Stimulated activated CD4-positive, alpha-beta T cell treated with anti-CD3 and anti-CD28 coated beads, Interleukin-15, amount 100 ng/mL, for 1 hour (primary cell): ENCODE results near the gene RAB19.
"Not testable (repeated sequence)": the region's sequence is repeated elsewhere in the genome, so short reads cannot be mapped to it uniquely, and the experiment has no call there.

Source experiments
- DNase-seq, 2 donors: peaks; one replicate each; pipeline ENCODE4 v3.0.0-alpha.2; 2020; ENCODE audit warnings: low read depth in 1 of 2, low spot score in 1 of 2

RAB19 gene

DNA sequence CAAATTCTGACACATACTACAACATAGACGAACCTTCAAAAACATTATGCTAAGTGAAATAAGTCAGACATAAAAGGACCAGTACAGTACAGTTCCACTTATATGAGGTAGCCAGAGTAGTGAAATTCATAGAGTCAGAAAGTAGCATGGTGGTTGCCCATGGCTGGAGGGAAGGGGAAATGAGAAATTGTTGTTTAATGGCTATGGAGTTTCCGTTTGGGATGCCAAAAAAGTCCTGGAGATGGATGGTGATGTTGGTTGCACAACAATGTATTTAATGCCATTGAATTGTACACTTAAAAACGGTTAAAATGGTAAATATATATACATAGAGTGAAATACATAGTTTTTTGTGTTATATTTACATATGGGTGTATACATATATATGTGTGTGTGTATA, 3.5 kb upstream of the RAB19 start:
- DNase-seq = no peak

DNA sequence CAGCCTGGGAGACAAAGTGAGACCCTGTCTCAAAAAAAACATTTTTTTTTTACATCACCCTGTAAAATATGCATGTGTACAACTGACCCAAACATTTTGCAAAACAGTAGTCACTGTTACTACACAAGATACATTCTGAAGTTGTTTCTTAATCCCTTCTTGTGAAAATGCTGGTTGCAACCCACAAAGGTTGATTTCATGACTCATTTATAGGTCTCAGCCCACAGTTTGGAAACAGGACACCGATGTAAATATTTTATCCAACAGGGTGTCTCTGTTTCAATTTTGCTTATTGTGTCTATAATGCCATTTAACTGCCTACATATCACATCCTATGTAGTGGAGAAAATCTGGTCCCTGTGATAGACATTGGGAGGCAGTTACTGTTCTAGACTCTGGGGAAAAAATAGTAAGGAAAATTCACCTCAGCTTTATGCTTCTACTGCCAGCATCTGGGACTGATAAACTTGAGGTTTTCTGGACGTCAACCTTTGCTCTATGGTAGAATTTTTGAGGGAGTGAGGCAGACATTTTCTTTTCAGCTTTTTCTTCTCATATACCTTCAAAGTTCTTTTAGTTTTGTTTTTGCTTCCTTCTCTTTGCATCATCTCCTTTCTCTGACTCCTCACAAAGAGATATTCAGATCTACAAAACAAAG, 1.6 kb upstream of the RAB19 start:
- DNase-seq = no peak

DNA sequence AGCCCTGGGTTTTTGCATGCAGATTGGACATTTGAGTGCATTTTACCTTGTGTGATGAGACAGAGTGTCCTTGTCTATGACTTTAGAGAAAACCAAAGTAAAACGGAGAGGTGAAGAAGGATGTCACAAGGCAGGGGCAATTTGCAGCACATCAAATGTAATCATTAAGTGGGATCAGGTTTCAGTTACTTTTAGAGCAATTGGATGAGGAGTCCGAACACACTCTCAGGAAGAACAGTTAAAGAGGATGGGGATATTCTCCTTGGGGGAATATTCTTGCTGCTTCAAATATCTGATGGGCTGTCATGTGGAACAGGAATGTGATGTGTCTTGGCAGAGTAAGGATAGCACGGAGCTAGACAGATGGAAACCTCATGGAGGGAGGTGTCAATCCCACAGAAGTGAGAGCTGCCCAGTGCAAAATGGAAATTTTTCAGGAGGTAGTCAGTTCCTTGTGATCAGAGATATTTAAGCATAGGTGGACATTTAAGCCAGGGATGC, 757 bp downstream of the RAB19 start:
- no peak for DNase-seq

DNA sequence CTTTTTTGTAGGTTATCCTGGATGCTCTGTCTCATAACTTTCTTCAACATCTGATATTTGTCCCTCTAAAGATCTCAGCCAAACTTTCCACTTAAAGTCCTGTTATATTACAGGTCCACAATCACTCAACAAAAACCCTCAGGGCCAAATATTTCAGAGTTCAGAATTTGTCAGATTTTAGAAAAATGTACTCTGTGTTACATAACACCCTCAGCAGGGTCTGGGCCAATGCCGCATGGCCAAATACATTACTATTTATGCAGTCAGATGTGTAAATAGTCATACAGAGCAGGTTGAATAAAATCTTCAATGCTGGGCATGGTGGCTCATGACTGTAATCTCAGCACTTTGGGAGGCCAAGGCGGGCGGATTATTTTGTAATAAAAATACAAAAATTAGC, 11.5 kb downstream of the RAB19 start:
- DNase-seq = no peak

DNA sequence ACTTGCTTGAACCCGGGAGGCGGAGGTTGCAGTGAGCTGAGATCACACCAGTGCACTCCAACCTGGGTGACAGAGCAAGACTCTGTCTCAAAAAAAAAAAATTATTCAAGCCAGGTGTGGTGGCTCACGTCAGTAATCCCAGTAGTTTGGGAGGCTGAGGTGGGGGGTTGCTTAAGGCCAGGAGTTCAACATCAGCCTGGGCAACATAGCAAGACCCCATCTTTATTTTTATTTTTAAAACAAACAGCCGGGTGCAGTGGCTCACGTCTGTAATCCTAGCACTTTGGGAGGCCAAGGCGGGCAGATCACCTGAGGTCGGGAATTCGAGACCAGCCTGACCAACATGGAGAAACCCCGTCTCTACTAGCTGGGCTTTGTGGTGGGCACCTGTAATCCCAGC, 12.0 kb downstream of the RAB19 start:
- not testable (repeated sequence) for DNase-seq

DNA sequence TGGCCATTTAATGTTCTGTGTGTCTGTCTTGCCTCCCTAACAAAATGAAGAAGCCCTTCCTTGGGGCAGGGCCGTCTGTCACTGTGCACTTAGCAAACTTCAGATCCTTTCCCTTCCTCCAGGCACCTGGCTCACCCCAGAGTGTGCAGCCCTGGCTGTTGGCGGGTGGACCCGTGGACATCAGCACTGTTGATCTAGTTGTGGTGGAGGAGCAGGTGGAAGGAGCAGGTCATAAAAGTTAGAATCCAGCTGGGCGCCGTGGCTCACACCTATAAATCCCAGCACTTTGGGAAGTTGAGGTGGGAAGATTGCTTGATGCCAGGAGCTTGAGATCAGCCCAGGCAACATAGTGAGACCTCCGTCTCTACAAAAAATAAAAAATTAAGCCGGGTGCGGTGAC, 12.7 kb downstream of the RAB19 start:
- DNase-seq = no peak

DNA sequence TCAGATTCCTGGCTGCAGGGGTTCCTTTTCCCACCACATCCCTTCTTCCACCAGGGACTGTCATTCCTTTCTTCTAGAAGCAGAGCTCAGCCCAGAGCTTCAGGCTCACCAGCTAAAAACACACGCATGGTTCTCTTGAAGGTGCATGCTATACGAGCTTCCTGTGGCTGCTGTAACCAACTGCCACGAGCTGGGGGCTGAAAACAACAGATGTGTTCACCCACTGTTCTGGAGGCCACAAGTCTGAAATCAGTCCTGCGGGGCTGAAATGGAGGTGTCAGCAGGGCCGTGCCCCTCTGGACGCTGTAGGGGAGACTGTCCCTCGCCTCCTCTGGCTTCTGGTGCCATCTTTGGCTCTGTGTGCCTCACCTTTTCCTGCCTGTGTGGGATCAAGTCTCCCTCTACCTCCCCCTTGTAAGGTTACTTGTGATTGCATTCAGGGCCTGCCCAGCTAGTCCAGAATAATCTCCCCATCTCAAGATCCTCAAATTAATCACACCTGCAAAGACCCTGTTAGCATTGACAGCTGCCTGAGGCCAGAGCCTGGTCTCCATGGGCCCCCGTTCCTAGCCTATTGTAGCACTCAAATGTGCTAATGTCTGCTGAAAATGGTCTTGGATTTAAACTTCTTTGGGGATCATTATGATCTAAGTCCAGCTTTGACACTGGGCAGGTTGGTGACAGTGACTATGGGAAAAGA, 13.7 kb downstream of the RAB19 start:
- no peak for DNase-seq

DNA sequence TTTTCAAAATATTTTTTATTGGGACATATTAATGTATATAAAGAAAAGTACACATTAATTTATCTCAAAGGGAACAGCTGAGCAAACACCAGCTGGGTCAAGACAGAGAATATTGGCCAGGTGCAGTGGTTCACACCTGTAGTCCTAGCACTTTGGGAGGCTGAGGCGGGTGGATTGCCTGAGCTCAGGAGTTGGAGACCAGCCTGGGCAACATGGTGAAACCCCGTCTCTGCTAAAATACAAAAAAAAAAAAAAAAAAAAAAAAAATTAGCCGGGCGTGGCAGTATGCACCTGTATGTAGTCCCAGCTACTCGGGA, 14.3 kb downstream of the RAB19 start:
- not testable (repeated sequence) for DNase-seq

DNA sequence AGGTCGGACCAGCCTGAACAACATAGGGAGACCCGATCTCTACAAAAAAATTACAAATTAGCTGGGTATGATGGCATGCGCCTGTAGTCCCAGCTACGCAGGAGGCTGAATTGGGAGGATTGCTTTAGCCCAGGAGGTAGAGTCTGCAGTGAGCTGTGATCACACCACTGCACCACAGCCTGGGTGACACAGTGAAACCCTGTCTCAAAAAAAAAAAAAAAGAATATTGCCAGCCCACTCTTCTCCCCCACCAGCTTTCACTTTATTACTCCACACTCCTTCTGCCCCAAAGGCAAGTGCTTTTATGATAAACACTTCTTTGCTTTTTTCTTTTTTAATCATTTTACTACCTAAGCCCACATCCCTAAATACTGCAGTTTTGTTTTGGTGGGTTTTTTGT, 14.8 kb downstream of the RAB19 start:
- no peak for DNase-seq

DNA sequence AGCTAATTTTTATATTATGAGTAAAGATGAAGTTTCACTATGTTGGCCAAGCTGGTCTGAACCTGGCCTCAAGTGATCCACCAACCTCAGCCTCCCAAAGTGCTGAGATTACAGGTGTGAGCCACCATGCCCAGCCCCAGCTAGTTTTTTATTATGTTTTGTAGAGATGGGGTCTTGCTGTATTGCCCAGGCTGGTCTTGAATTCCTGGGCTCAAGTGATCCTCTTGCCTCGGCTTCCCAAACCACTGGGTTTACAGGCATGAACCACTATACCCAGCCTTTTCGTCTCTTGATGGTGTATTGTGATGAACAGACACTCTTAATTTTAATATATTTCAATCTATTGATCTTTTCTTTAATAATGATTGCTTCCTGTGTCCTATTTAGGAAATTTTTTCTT, 17.7 kb downstream of the RAB19 start:
- DNase-seq = no peak

DNA sequence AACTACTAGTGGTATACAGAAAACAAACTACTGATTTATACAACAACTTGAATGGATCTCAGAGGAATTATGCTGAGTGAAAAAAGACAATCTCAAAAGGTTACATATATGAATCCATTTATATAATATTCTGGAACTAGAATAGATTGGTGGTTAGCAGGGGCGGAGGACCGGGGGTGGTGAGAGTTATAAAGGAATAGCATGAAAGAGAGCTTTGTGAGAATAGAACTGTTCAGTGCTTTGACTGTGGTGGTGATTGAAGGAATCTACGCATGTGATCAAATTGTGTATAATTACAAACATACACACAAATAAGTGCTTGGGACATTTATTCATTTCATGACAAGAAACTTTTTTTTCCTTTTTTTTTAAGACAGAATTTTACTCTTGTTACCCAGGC, 19.6 kb downstream of the RAB19 start:
- no peak for DNase-seq

DNA sequence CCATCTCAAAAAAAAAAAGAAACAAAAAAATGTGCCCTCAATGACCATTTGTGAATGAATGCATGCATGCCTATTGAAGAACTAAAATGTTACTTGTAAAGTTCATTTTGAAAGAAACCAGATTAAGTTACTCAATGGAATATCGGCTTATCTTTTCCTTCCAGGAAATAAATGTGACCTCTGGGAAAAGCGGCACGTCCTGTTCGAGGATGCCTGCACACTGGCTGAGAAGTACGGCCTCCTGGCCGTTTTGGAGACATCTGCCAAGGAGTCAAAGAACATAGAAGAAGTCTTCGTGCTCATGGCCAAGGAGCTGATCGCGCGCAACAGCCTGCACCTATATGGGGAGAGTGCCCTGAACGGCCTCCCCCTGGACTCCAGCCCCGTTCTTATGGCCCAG, 21.9 kb downstream of the RAB19 start:
- DNase-seq = no peak

DNA sequence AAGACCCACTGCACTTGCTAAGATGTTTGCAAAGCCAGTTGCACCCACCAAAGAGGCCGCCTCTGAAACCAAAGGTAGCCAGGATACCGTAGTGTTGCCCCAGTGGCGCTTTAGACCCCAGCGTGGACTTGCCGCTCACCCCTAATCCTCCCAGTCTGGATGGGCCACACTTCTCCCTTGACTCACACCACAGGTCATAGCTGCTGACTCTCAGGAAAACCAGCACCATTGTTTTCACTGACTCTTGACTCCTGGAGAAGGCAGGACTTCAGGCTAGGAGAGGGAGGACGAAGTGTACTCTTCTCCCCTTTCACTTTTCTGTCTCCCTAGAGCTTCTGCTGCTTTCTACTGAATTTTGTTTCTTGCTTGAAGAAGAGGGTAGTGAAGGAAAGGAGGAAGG, 22.3 kb downstream of the RAB19 start:
- DNase-seq = no peak

DNA sequence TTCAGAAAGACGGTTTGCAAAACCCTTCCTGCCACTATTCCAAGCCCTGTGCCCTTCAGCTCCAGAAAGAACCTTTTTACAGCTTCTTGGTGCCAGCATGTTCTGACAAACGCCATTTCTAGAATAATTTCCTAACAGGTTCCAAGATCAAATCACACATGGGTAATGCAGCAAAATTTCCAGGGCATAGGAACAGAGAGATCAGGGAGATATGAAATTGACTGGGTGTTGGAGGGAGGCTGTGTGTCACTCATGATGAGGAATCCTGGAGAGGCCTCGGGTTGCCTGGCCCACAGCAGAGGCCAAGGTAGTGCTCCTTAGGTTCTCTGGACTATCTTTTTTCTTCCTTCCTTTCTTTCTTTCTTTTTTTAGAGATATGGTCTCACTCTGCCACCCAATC, 29.5 kb downstream of the RAB19 start:
- DNase-seq = no peak

DNA sequence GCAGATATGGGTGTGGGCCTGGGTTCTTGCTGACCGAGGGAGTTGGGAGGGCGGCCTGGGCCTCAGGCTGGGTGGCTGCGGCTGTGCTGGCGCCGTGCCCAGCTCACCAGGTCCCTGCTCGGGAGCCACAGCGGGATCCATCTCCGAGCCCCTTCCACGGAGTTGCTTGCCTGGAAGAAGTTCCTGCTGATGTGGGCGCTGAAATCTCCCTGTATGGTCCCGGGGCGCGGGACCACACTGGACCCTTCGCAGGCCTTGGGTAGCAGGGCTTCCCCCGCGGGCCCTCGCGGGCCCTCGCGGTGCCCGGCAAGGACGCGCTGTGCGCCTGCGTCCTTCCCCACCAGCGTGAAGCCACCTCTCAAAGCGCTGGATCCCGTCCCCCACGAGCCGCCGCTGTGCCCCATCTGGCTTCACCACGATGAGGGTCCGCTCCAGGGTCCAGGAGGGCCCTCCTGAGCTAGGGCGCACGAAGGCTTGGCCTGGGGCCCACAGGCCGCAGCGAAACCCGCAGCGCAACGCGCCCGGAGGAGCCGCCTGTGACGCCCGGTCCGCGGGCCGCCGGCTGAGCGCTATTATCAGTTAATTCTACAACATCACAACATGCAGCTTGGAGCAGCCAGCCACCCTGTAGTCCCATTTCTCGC, 31.5 kb downstream of the RAB19 start:
- no peak for DNase-seq

DNA sequence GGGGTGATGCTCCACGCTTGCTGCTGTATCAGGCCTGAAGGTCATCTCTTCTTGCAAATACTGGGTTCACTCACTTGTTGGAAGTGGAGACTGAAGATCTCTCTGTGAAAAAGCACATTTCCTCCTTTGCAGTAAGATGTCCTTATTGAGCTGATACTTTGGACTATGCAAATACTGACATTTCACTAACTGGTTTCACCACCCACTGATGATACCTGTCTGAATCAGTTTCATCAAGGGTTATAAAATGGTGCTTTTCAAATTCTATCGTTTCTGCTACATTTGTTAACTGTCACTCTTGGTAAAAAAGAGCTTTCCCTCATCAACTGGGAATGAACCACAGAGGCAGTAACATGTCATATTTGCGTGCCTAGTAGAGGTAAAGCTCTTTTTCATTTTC, 35.5 kb downstream of the RAB19 start:
- no peak for DNase-seq

DNA sequence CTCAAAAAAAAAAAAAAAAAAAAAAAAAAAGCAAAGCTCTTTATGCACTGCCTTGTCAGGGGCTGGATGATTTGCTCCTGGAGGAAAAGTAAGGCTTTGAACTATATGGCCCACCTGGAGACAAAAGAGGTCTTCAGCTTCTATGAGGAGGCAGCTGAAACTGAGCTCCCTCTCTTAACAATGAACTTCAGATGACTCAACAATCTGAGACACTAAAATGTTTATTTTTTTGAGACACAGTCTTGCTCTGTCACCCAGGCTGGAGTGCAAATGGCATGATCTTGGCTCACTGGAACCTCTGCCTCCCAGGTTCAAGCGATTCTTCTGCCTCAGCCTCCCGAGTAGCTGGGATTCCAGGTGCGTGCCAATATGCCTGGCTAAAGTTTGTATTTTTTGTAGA, 36.7 kb downstream of the RAB19 start:
- DNase-seq = no peak

DNA sequence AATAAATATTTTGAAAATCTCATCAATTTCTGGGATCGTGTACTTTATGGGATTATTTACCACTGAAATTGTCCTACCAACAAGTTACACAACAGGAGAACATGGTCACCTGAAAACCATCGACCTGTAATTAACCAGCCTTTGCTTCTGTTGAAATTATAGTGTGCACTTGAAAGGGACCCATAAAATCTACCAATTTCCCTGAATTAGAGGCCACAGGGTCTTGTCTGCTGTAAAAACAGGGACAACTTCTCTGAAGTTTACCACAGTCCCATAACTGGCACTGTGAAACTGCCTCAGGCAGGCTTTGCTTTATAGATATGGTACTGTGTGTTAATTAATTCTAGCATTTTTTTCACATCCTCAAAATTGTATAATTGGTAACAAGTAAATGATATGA, 37.7 kb downstream of the RAB19 start:
- DNase-seq = no peak

DNA sequence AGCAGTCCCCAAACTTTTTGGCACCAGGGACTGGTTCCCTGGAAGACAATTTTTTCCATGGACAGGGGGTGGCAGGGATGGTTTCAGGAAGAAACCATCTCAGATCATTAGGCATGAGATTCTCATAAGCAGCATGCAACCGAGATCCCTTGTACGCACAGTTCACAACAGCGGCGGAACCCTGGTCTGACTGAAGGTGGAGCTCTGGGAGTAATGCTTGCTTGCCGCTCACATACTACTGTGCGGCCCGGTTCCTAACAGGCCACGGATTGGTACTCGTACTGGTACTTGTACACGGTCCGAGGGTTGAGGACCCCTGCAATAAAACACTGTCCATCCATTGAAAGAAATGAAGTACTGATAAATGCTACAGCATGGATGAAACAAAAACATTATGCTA, 42.6 kb downstream of the RAB19 start:
- no peak for DNase-seq

DNA sequence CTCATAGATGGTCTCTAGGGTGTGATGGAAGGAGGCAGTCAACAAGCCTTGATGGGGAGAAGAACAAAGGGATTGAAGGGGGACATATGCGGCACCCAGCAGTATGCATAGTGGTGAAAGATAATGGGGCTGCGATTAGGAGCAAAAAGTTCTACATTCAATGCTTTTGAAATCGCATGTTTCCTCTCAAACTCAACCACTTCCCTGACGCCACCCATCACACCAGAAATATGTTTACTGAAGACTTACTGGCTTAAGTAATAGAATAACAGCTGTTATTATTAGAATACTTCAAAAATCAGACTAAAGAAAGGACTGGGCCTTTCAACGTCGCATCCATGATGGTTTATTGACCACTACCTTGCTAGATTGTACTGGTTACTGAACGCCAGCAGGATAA, 44.0 kb downstream of the RAB19 start:
- DNase-seq = no peak

DNA sequence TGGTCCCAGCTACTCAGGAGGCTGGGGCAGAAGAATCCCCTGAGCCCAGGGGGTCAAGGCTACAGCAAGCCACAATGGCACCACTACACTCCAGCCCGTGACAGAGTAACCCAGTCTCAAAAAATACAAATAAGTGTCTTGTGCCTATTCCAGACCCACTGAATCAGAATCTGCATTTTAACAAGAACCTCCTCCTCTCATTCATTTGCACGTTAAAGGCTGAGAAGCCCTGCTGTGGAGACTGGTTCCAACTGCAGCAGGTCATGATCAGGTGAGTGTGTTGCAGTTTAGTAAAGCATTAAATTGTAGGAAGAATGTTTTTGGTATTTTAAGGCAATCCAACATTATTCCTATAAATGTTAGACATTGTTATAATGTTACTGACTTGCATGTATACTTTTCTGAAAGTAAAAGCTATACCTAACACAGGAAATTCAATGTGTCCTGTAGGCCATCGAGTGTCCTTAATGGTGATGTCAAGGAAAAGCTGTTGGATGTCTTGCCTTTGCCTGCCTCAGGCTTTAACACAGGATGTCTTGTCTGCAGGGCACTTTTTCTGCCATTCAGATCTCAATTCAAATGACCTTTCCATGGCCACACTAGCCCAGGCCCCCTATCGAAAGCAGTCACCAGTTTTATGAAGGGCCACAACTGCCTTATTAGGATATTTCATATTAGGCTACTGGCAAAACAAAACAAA, 45.1 kb downstream of the RAB19 start:
- DNase-seq = no peak

DNA sequence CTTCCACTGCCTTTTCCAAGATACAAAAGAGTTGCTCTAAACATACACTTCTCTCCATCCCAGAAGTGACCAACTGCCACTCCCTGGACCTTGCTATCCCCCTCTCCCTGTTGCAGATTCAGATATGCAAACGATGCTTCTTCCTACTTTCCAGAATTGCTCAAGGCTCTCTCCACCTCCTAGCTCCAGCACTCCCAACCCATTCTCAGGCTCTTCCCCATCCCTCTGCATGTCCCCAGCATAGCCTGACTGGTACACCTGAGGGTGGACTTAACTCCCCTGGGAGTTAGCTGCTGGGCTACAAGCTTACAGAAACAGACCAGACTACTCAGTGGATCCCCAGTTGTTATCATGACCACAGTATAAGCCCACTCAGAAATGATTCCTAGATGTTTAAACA, 47.9 kb downstream of the RAB19 start:
- DNase-seq = no peak
